Measurements from ENCODE around the gene NRXN2.

Gene NRXN2

GRCh38 chr11:64566042-64566914 is 156.7 kb downstream of the NRXN2 start (continued):
- TF ChIP-seq, protein P1, sequence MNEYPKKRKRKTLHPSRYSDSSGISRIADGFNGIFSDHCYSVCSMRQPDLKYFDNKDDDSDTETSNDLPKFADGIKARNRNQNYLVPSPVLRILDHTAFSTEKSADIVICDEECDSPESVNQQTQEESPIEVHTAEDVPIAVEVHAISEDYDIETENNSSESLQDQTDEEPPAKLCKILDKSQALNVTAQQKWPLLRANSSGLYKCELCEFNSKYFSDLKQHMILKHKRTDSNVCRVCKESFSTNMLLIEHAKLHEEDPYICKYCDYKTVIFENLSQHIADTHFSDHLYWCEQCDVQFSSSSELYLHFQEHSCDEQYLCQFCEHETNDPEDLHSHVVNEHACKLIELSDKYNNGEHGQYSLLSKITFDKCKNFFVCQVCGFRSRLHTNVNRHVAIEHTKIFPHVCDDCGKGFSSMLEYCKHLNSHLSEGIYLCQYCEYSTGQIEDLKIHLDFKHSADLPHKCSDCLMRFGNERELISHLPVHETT (tag by site-specific recombination; IDR thresholded peaks at IDR 0.05): no peak
- no peak for TF ChIP-seq ZNF558 (tag by site-specific recombination; IDR thresholded peaks at IDR 0.05)
- TF ChIP-seq MZF1 (tag by site-specific recombination; IDR thresholded peaks at IDR 0.05; ENCODE audit: borderline replicate concordance): no peak
- TF ChIP-seq EGR2 (tag by site-specific recombination; IDR thresholded peaks at IDR 0.05; ENCODE audit: low read depth): no peak
- no peak for TF ChIP-seq KLF9 (tag by site-specific recombination; IDR thresholded peaks at IDR 0.05; ENCODE audit: low read depth)
- no peak for TF ChIP-seq ZNF302 (tag by site-specific recombination; IDR thresholded peaks at IDR 0.05; ENCODE audit: low read depth)
- TF ChIP-seq BCL6B (tag by site-specific recombination; IDR thresholded peaks at IDR 0.05): no peak
- TF ChIP-seq ZBTB26 (tag by site-specific recombination; optimal IDR thresholded peaks at IDR 0.05): no peak
- no peak for TF ChIP-seq ZNF560 (tag by site-specific recombination; IDR thresholded peaks at IDR 0.05; ENCODE audit: borderline replicate concordance)
- TF ChIP-seq ZNF561 (tag by site-specific recombination; IDR thresholded peaks at IDR 0.05; ENCODE audit: borderline replicate concordance): no peak
- TF ChIP-seq ZNF19 (tag by site-specific recombination; IDR thresholded peaks at IDR 0.05; ENCODE audit: low read depth): no peak
- TF ChIP-seq ZNF701 (tag by site-specific recombination; IDR thresholded peaks at IDR 0.05): no peak
- TF ChIP-seq WT1 (tag by site-specific recombination; IDR thresholded peaks at IDR 0.05): 0 out of 2 replicates have a peak, but pooled peaks have one; percentile 29
- TF ChIP-seq REST (tag by site-specific recombination; IDR thresholded peaks at IDR 0.05): no peak
- TF ChIP-seq, protein P2, sequence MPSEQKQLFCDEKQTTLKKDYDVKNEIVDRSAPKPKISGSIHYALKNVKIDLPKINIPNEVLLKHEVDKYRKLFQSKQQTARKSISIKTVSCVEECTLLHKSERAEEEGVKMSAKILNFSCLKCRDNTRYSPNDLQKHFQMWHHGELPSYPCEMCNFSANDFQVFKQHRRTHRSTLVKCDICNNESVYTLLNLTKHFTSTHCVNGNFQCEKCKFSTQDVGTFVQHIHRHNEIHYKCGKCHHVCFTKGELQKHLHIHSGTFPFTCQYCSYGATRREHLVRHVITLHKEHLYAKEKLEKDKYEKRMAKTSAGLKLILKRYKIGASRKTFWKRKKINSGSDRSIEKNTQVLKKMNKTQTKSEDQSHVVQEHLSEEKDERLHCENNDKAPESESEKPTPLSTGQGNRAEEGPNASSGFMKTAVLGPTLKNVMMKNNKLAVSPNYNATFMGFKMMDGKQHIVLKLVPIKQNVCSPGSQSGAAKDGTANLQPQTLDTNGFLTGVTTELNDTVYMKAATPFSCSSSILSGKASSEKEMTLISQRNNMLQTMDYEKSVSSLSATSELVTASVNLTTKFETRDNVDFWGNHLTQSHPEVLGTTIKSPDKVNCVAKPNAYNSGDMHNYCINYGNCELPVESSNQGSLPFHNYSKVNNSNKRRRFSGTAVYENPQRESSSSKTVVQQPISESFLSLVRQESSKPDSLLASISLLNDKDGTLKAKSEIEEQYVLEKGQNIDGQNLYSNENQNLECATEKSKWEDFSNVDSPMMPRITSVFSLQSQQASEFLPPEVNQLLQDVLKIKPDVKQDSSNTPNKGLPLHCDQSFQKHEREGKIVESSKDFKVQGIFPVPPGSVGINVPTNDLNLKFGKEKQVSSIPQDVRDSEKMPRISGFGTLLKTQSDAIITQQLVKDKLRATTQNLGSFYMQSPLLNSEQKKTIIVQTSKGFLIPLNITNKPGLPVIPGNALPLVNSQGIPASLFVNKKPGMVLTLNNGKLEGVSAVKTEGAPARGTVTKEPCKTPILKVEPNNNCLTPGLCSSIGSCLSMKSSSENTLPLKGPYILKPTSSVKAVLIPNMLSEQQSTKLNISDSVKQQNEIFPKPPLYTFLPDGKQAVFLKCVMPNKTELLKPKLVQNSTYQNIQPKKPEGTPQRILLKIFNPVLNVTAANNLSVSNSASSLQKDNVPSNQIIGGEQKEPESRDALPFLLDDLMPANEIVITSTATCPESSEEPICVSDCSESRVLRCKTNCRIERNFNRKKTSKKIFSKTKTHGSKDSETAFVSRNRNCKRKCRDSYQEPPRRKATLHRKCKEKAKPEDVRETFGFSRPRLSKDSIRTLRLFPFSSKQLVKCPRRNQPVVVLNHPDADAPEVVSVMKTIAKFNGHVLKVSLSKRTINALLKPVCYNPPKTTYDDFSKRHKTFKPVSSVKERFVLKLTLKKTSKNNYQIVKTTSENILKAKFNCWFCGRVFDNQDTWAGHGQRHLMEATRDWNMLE (tag by site-specific recombination; conservative IDR thresholded peaks at IDR 0.05; ENCODE audit: low read depth): 0 out of 2 replicates have a peak, but pooled peaks have one; percentile 30
- TF ChIP-seq KLF16 (tag by site-specific recombination; IDR thresholded peaks at IDR 0.05): no peak
- peak; percentile 64 for TF ChIP-seq SP3 (tag by site-specific recombination; IDR thresholded peaks at IDR 0.05)
- no peak for TF ChIP-seq ZNF704 (tag by site-specific recombination; IDR thresholded peaks at IDR 0.05)
- TF ChIP-seq ZNF239 (tag by site-specific recombination; IDR thresholded peaks at IDR 0.05): no peak
- TF ChIP-seq REPIN1 (tag by site-specific recombination; IDR thresholded peaks at IDR 0.05; ENCODE audit: low read depth): no peak
- no peak for TF ChIP-seq ZFP41 (tag by site-specific recombination; IDR thresholded peaks at IDR 0.05; ENCODE audit: borderline replicate concordance)
- no peak for TF ChIP-seq ZNF248 (tag by site-specific recombination; IDR thresholded peaks at IDR 0.05)
